Measurements from ENCODE around the gene AGPS. TPM values are rescaled to one million over a fixed set of nuclear protein-coding genes. Genes with fewer than 3 reads are reported as not detected.
"Not testable (repeated sequence)": the region's sequence is repeated elsewhere in the genome, so short reads cannot be mapped to it uniquely, and the experiment has no call there.

AGPS gene
- total and polyA plus RNA-seq, 7 donors, result 13.1 to 37.5 (median 22.0) TPM

- H3K27ac ChIP-seq, result peak overlapping the region in 1 of 4 donors; percentile 52
- H3K4me1 ChIP-seq, result peaks cover 0 to 29% (median 6%) of the 10 kb centered on the region in 4 donors
- no peaks in the 10 kb centered on the region for H3K27me3 ChIP-seq
- no peak overlapping the region for H3K4me3 ChIP-seq
- intact Hi-C loops (cut with DNase I), result loop anchor here (5.0 kb wide), 1 partner anchor 67 kb away; a partner anchor contains a TSS
- H3K9me3 ChIP-seq, result no peaks in the 10 kb centered on the region
- DNase-seq, result no peak
- WGBS, 2 donors, result 84 to 90% methylated on average over 5 of the region's 5 CpGs
- no peaks in the 10 kb centered on the region for H3K36me3 ChIP-seq
- TF ChIP-seq EP300 (IDR thresholded peaks at IDR 0.05), result no peak
- TF ChIP-seq, protein P1, sequence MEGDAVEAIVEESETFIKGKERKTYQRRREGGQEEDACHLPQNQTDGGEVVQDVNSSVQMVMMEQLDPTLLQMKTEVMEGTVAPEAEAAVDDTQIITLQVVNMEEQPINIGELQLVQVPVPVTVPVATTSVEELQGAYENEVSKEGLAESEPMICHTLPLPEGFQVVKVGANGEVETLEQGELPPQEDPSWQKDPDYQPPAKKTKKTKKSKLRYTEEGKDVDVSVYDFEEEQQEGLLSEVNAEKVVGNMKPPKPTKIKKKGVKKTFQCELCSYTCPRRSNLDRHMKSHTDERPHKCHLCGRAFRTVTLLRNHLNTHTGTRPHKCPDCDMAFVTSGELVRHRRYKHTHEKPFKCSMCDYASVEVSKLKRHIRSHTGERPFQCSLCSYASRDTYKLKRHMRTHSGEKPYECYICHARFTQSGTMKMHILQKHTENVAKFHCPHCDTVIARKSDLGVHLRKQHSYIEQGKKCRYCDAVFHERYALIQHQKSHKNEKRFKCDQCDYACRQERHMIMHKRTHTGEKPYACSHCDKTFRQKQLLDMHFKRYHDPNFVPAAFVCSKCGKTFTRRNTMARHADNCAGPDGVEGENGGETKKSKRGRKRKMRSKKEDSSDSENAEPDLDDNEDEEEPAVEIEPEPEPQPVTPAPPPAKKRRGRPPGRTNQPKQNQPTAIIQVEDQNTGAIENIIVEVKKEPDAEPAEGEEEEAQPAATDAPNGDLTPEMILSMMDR (IDR thresholded peaks at IDR 0.05), result no peak
These were observed 158.0 kb downstream of the AGPS start for GRCh38 chr2:177550264-177551200.

GRCh38 chr2:177551360-177551759 lies 158.8 kb downstream of the AGPS start:
- H3K9me3 ChIP-seq, DNase-seq, H3K36me3 ChIP-seq, H3K27me3 ChIP-seq, H3K4me3 ChIP-seq, H3K27ac ChIP-seq: not testable (repeated sequence)
- intact Hi-C loops (cut with DNase I), result loop anchor here (5.0 kb wide), 1 partner anchor 66 kb away; a partner anchor contains a TSS
- 96 to 97% methylated on average over 4 of the region's 4 CpGs for WGBS, 2 donors
- peaks cover 0 to 29% (median 6%) of the 10 kb centered on the region in 4 donors for H3K4me1 ChIP-seq

GRCh38 chr2:177551989-177552421 lies 159.4 kb downstream of the AGPS start:
- 55 to 58% methylated on average over 13 of the region's 13 CpGs for WGBS, 2 donors
- H3K36me3 ChIP-seq, result no peaks in the 10 kb centered on the region
- no peaks in the 10 kb centered on the region for H3K9me3 ChIP-seq
- H3K4me3 ChIP-seq, result peak overlapping the region; percentile 48 to 74 (median 67)
- H3K27me3 ChIP-seq, result no peaks in the 10 kb centered on the region
- DNase-seq, result peak; percentile 75
- TF ChIP-seq EP300 (IDR thresholded peaks at IDR 0.05) (no peak), POLR2AphosphoS5 (IDR thresholded peaks at IDR 0.05) (no peak), POLR2A (IDR thresholded peaks at IDR 0.05) (no peak)
- TF ChIP-seq, protein P1 (IDR thresholded peaks at IDR 0.05), result no peak
- peak overlapping the region; percentile 88 to 94 (median 92) for H3K27ac ChIP-seq
- intact Hi-C loops (cut with DNase I), result loop anchor here (5.0 kb wide), 1 partner anchor 65 kb away; a partner anchor contains a TSS
- peaks cover 0 to 29% (median 6%) of the 10 kb centered on the region in 4 donors for H3K4me1 ChIP-seq

DNA sequence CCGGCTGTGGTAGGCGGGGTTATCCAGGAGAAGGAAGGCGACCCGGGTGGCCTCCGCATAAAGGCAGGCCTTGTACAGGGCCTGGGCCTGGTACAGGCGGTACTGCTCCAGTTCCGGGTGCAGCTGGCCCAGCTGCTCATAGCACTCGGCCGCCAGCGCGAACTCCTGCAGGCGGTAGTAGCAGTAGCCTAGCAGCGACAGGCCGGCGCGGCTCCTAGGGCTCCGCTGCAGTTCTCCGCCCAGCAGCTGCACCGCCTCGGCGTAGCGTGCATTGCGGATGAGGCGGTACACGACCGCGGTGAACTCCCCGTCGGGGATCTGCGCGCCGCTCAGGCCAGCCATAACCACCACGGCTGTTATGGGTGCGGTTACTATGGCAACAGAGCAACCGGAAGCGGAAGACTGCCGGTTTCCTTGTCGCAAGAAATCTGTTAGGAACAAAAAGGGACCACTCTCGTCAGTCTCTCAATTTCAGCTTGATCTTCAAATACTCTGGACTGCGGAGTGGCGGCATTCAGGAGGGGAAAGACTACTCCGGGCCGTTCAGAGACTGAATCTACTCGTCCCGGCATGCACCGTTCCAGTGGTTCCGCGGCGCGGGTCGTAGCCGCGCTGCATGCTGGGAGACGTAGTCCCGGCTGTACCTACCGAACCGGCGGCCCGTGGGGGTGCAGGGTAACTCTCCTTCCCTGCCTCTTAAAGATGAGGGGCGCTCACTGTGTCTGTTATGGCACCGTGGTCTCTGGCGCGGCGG lies 160.0 kb downstream of the AGPS start:
- TF ChIP-seq POLR2AphosphoS5 (IDR thresholded peaks at IDR 0.05), result peak; percentile 27 to 61 (median 56)
- no peak for TF ChIP-seq POLR2A (IDR thresholded peaks at IDR 0.05)
- intact Hi-C loops (cut with DNase I), result loop anchor here (5.0 kb wide), 1 partner anchor 65 kb away; a partner anchor contains a TSS
- WGBS, 2 donors, result 1% methylated on average over 64 of the region's 64 CpGs
- H3K9me3 ChIP-seq, result no peaks in the 10 kb centered on the region
- peak; percentile 92 for DNase-seq
- H3K27me3 ChIP-seq, result no peaks in the 10 kb centered on the region
- H3K36me3 ChIP-seq, result no peaks in the 10 kb centered on the region
- peak overlapping the region; percentile 88 to 94 (median 92) for H3K27ac ChIP-seq
- H3K4me1 ChIP-seq, result peaks cover 0 to 29% (median 6%) of the 10 kb centered on the region in 4 donors
- peak overlapping the region; percentile 48 to 74 (median 67) for H3K4me3 ChIP-seq

GRCh38 chr2:177553176-177553884 lies 160.8 kb downstream of the AGPS start:
- intact Hi-C loops (cut with DNase I), result loop anchor here (5.0 kb wide), 1 partner anchor 64 kb away; a partner anchor contains a TSS
- Histone ChIP-seq H3K27ac (peak overlapping the region; percentile 88 to 94 (median 92)), H3K36me3 (no peaks in the 10 kb centered on the region), H3K9me3 (no peaks in the 10 kb centered on the region), H3K4me1 (peaks cover 0 to 25% (median 6%) of the 10 kb centered on the region in 4 donors), H3K27me3 (no peaks in the 10 kb centered on the region), H3K4me3 (peak overlapping the region; percentile 48 to 74 (median 67))
- no peak for DNase-seq
- TF ChIP-seq POLR2A (IDR thresholded peaks at IDR 0.05) (peak in 1 of 2 donors; percentile 8), EP300 (IDR thresholded peaks at IDR 0.05) (no peak)
- 4 to 5% methylated on average over 17 of the region's 17 CpGs for WGBS, 2 donors
